ENCODE data around the gene TTL. TPM values are rescaled to one million over a fixed set of nuclear protein-coding genes. Genes with fewer than 3 reads are reported as not detected.
"Not testable (repeated sequence)": the region's sequence is repeated elsewhere in the genome, so short reads cannot be mapped to it uniquely, and the experiment has no call there.

The TTL gene
- total and polyA plus RNA-seq, 4 donors, result 60.5 to 93.9 (median 82.6) TPM

- no peaks in the 10 kb centered on the region for H3K27me3 ChIP-seq (ENCODE audit: control insufficient read depth, insufficient read depth, low read length)
- H3K36me3 ChIP-seq (ENCODE audit: control insufficient read depth, insufficient read depth, low read length), result peaks cover 66% of the 10 kb centered on the region
- no peaks in the 10 kb centered on the region for H3K9me3 ChIP-seq (ENCODE audit: control insufficient read depth, insufficient read depth, low read length)
- H3K27ac ChIP-seq (ENCODE audit: low read depth, low read length), result no peak overlapping the region
- H3K4me1 ChIP-seq (ENCODE audit: control insufficient read depth, insufficient read depth, low read length), result no peaks in the 10 kb centered on the region
- WGBS (ENCODE audit: insufficient coverage), result 100% methylated on average over 3 of the region's 3 CpGs
- no peak overlapping the region for H3K4me3 ChIP-seq (ENCODE audit: low read depth, low read length)
- no peak for DNase-seq (ENCODE audit: low read depth in 4 of 6, low spot score in 6 of 6)
These were observed 84.1 kb downstream of the TTL start for GRCh38 chr2:112566104-112566503.

GRCh38 chr2:112566508-112566907, 84.6 kb downstream of the TTL start:
- H3K27ac ChIP-seq (ENCODE audit: low read depth, low read length); H3K27me3 ChIP-seq (ENCODE audit: control insufficient read depth, insufficient read depth, low read length); H3K4me3 ChIP-seq (ENCODE audit: low read depth, low read length); H3K4me1 ChIP-seq (ENCODE audit: control insufficient read depth, insufficient read depth, low read length); H3K9me3 ChIP-seq (ENCODE audit: control insufficient read depth, insufficient read depth, low read length); DNase-seq (ENCODE audit: low read depth in 4 of 6, low spot score in 6 of 6): not testable (repeated sequence)
- 100% methylated on average over 4 of the region's 5 CpGs for WGBS (ENCODE audit: insufficient coverage)
- H3K36me3 ChIP-seq (ENCODE audit: control insufficient read depth, insufficient read depth, low read length), result peaks cover 66% of the 10 kb centered on the region

GRCh38 chr2:112572005-112572404, 90.0 kb downstream of the TTL start:
- H3K27ac ChIP-seq (ENCODE audit: low read depth, low read length), result no peak overlapping the region
- H3K4me3 ChIP-seq (ENCODE audit: low read depth, low read length), result no peak overlapping the region
- no peaks in the 10 kb centered on the region for H3K9me3 ChIP-seq (ENCODE audit: control insufficient read depth, insufficient read depth, low read length)
- WGBS (ENCODE audit: insufficient coverage), result 100% methylated on average over 2 of the region's 7 CpGs
- H3K4me1 ChIP-seq (ENCODE audit: control insufficient read depth, insufficient read depth, low read length), result no peaks in the 10 kb centered on the region
- peaks cover 49% of the 10 kb centered on the region for H3K36me3 ChIP-seq (ENCODE audit: control insufficient read depth, insufficient read depth, low read length)
- no peak for DNase-seq (ENCODE audit: low read depth in 4 of 6, low spot score in 6 of 6)
- no peaks in the 10 kb centered on the region for H3K27me3 ChIP-seq (ENCODE audit: control insufficient read depth, insufficient read depth, low read length)

GRCh38 chr2:112577756-112578155, 95.8 kb downstream of the TTL start:
- Histone ChIP-seq H3K4me1 (ENCODE audit: control insufficient read depth, insufficient read depth, low read length) (peaks cover 4% of the 10 kb centered on the region), H3K36me3 (ENCODE audit: control insufficient read depth, insufficient read depth, low read length) (peaks cover 15% of the 10 kb centered on the region), H3K9me3 (ENCODE audit: control insufficient read depth, insufficient read depth, low read length) (no peaks in the 10 kb centered on the region), H3K27me3 (ENCODE audit: control insufficient read depth, insufficient read depth, low read length) (no peaks in the 10 kb centered on the region), H3K4me3 (ENCODE audit: low read depth, low read length) (no peak overlapping the region), H3K27ac (ENCODE audit: low read depth, low read length) (no peak overlapping the region)
- 49% methylated on average over 2 of the region's 5 CpGs for WGBS (ENCODE audit: insufficient coverage)
- no peak for DNase-seq (ENCODE audit: low read depth in 4 of 6, low spot score in 6 of 6)

GRCh38 chr2:112579241-112579640, 97.3 kb downstream of the TTL start:
- peak in 2 of 6 donors; percentile 28 to 80 for DNase-seq (ENCODE audit: low read depth in 4 of 6, low spot score in 6 of 6)
- no peak overlapping the region for H3K4me3 ChIP-seq (ENCODE audit: low read depth, low read length)
- H3K27ac ChIP-seq (ENCODE audit: low read depth, low read length), result no peak overlapping the region
- H3K4me1 ChIP-seq (ENCODE audit: control insufficient read depth, insufficient read depth, low read length), result peaks cover 6% of the 10 kb centered on the region
- no peaks in the 10 kb centered on the region for H3K9me3 ChIP-seq (ENCODE audit: control insufficient read depth, insufficient read depth, low read length)
- no peaks in the 10 kb centered on the region for H3K27me3 ChIP-seq (ENCODE audit: control insufficient read depth, insufficient read depth, low read length)
- peaks cover 11% of the 10 kb centered on the region for H3K36me3 ChIP-seq (ENCODE audit: control insufficient read depth, insufficient read depth, low read length)

- Histone ChIP-seq H3K4me3 (ENCODE audit: low read depth, low read length) (no peak overlapping the region), H3K27ac (ENCODE audit: low read depth, low read length) (no peak overlapping the region), H3K9me3 (ENCODE audit: control insufficient read depth, insufficient read depth, low read length) (no peaks in the 10 kb centered on the region), H3K4me1 (ENCODE audit: control insufficient read depth, insufficient read depth, low read length) (peaks cover 11% of the 10 kb centered on the region), H3K27me3 (ENCODE audit: control insufficient read depth, insufficient read depth, low read length) (no peaks in the 10 kb centered on the region), H3K36me3 (ENCODE audit: control insufficient read depth, insufficient read depth, low read length) (peaks cover 4% of the 10 kb centered on the region)
- no peak for DNase-seq (ENCODE audit: low read depth in 4 of 6, low spot score in 6 of 6)
- 80% methylated on average over 1 of the region's 7 CpGs for WGBS (ENCODE audit: insufficient coverage)
These were observed 98.1 kb downstream of the TTL start for GRCh38 chr2:112580084-112580483.

GRCh38 chr2:112582314-112582746, 100.4 kb downstream of the TTL start:
- Histone ChIP-seq H3K27ac (ENCODE audit: low read depth, low read length) (no peak overlapping the region), H3K36me3 (ENCODE audit: control insufficient read depth, insufficient read depth, low read length) (peaks cover 16% of the 10 kb centered on the region), H3K4me1 (ENCODE audit: control insufficient read depth, insufficient read depth, low read length) (peaks cover 25% of the 10 kb centered on the region), H3K4me3 (ENCODE audit: low read depth, low read length) (no peak overlapping the region), H3K27me3 (ENCODE audit: control insufficient read depth, insufficient read depth, low read length) (no peaks in the 10 kb centered on the region), H3K9me3 (ENCODE audit: control insufficient read depth, insufficient read depth, low read length) (no peaks in the 10 kb centered on the region)
- 77% methylated on average over 8 of the region's 10 CpGs for WGBS (ENCODE audit: insufficient coverage)
- DNase-seq (ENCODE audit: low read depth in 4 of 6, low spot score in 6 of 6), result peak in 4 of 6 donors; percentile 19 to 86 (median 56)

- peak in 5 of 6 donors; percentile 6 to 48 (median 36) for DNase-seq (ENCODE audit: low read depth in 4 of 6, low spot score in 6 of 6)
- Histone ChIP-seq H3K4me1 (ENCODE audit: control insufficient read depth, insufficient read depth, low read length) (peaks cover 27% of the 10 kb centered on the region), H3K4me3 (ENCODE audit: low read depth, low read length) (peak overlapping the region; percentile 68), H3K27me3 (ENCODE audit: control insufficient read depth, insufficient read depth, low read length) (no peaks in the 10 kb centered on the region), H3K27ac (ENCODE audit: low read depth, low read length) (peak overlapping the region; percentile 95), H3K36me3 (ENCODE audit: control insufficient read depth, insufficient read depth, low read length) (peaks cover 23% of the 10 kb centered on the region), H3K9me3 (ENCODE audit: control insufficient read depth, insufficient read depth, low read length) (no peaks in the 10 kb centered on the region)
- WGBS (ENCODE audit: insufficient coverage), result 18% methylated on average over 15 of the region's 19 CpGs
These were observed 101.7 kb downstream of the TTL start for GRCh38 chr2:112583497-112584133.

GRCh38 chr2:112584134-112584890, 102.4 kb downstream of the TTL start, which contains the start of gene CHCHD5:
CHCHD5 (plus strand) TSS chr2:112584609; CDS start chr2:112584648, 39 bp downstream.
- H3K9me3 ChIP-seq (ENCODE audit: control insufficient read depth, insufficient read depth, low read length), result no peaks in the 10 kb centered on the region

GRCh38 chr2:112584891-112585250, 102.9 kb downstream of the TTL start:
- Histone ChIP-seq H3K9me3 (ENCODE audit: control insufficient read depth, insufficient read depth, low read length) (no peaks in the 10 kb centered on the region), H3K27me3 (ENCODE audit: control insufficient read depth, insufficient read depth, low read length) (no peaks in the 10 kb centered on the region), H3K36me3 (ENCODE audit: control insufficient read depth, insufficient read depth, low read length) (peaks cover 28% of the 10 kb centered on the region), H3K27ac (ENCODE audit: low read depth, low read length) (peak overlapping the region; percentile 95), H3K4me1 (ENCODE audit: control insufficient read depth, insufficient read depth, low read length) (peaks cover 28% of the 10 kb centered on the region), H3K4me3 (ENCODE audit: low read depth, low read length) (peak overlapping the region; percentile 68)
- DNase-seq (ENCODE audit: low read depth in 4 of 6, low spot score in 6 of 6), result peak in 1 of 6 donors; percentile 2
- WGBS (ENCODE audit: insufficient coverage), result 49% methylated on average over 3 of the region's 3 CpGs

More at GRCh38 chr2:112584134-112584890, 102.4 kb downstream of the TTL start, which contains the start of gene CHCHD5:
- peaks cover 28% of the 10 kb centered on the region for H3K4me1 ChIP-seq (ENCODE audit: control insufficient read depth, insufficient read depth, low read length)
- peak; percentile 90 to 99 (median 93) for DNase-seq (ENCODE audit: low read depth in 4 of 6, low spot score in 6 of 6)
- WGBS (ENCODE audit: insufficient coverage), result 0% methylated on average over 54 of the region's 54 CpGs
- H3K27me3 ChIP-seq (ENCODE audit: control insufficient read depth, insufficient read depth, low read length), result no peaks in the 10 kb centered on the region
- peak within 1 kb of the TSS; percentile 95 for H3K27ac ChIP-seq (ENCODE audit: low read depth, low read length)
- H3K36me3 ChIP-seq (ENCODE audit: control insufficient read depth, insufficient read depth, low read length), result peaks cover 28% of the 10 kb centered on the region
- peak within 1 kb of the TSS; percentile 68 for H3K4me3 ChIP-seq (ENCODE audit: low read depth, low read length)
